HG02798 (cell line): Measurements from ENCODE around the gene POLA2.

Experiments used
- ATAC-seq: cut with Tn5 transposase; IDR thresholded peaks from one replicate; pipeline ENCODE4 v1.9.1; 2021; ENCODE audit warnings: mild to moderate bottlenecking; ENCODE audit not compliant: unreplicated experiment, poor library complexity

Gene POLA2

GRCh38 chr11:65304613-65305012 is 42.9 kb downstream of the POLA2 start:
- ATAC-seq: no peak

- ATAC-seq: no peak
Observed at GRCh38 chr11:65305501-65306268, 43.9 kb downstream of the POLA2 start.

- no peak for ATAC-seq
Observed at GRCh38 chr11:65307298-65308229, 45.8 kb downstream of the POLA2 start.

- ATAC-seq: no peak
Observed at GRCh38 chr11:65308281-65308891, 46.6 kb downstream of the POLA2 start.

GRCh38 chr11:65309006-65309405 is 47.2 kb downstream of the POLA2 start:
- ATAC-seq: no peak

GRCh38 chr11:65310215-65310614 is 48.5 kb downstream of the POLA2 start:
- ATAC-seq: no peak

GRCh38 chr11:65310736-65311135 is 49.0 kb downstream of the POLA2 start:
- no peak for ATAC-seq

- ATAC-seq: no peak
Observed at GRCh38 chr11:65311170-65311678, 49.5 kb downstream of the POLA2 start.

GRCh38 chr11:65314501-65315203 is 52.9 kb downstream of the POLA2 start, which contains the start of gene CDC42EP2:
Gene CDC42EP2 (plus strand): TSS chr11:65314866. CDS start chr11:65320899, 6,033 bp downstream.
- ATAC-seq: peak; percentile 85

GRCh38 chr11:65315204-65315865 is 53.6 kb downstream of the POLA2 start:
- peak; percentile 53 for ATAC-seq

- ATAC-seq: no peak
Observed at GRCh38 chr11:65315866-65316226, 54.1 kb downstream of the POLA2 start.

GRCh38 chr11:65316227-65317024 is 54.7 kb downstream of the POLA2 start:
- no peak for ATAC-seq

- no peak for ATAC-seq
Observed at GRCh38 chr11:65317025-65317786, 55.4 kb downstream of the POLA2 start.

- no peak for ATAC-seq
Observed at GRCh38 chr11:65320386-65321075, 58.8 kb downstream of the POLA2 start.

GRCh38 chr11:65321076-65321475 is 59.3 kb downstream of the POLA2 start:
- ATAC-seq: no peak

GRCh38 chr11:65321828-65322485 is 60.2 kb downstream of the POLA2 start:
- no peak for ATAC-seq

GRCh38 chr11:65323813-65324212 is 62.1 kb downstream of the POLA2 start:
- ATAC-seq: no peak
